A549 (cell line): ENCODE data around the gene PLXNB2. TPM values are rescaled to one million over a fixed set of nuclear protein-coding genes. Genes with fewer than 3 reads are reported as not detected.

ENCODE experiments used
- ATAC-seq, 2 experiments: fragments of 200-7000 bp in 1 of 2; fragments of >200 bp in 1 of 2; cut with Nextera tagmentation in 1 of 2; cut with Tn5 transposase in 1 of 2; 3 replicates each; pipeline versions ENCODE4 v1.8.0 to v1.9.1; 2018 to 2020; ENCODE audit warnings: mild to moderate bottlenecking in 1 of 2, moderate library complexity in 1 of 2
- CTCF ChIA-PET: fragments of 300-600 bp; sonication (Branson Sonifier 250); formaldehyde crosslinking; extraction: SDS; loops from one replicate; lab custom pipeline; 2021; ENCODE audit warnings: antibody characterized with exemption, inconsistent platforms; lab: Yijun Ruan, JAX
- POLR2A ChIA-PET: fragments of 350-600 bp; formaldehyde crosslinking; extraction: SDS; loops from one replicate; lab custom pipeline; 2021; ENCODE audit warnings: antibody characterized with exemption, inconsistent platforms; lab: Yijun Ruan, JAX
- DNase-seq, 2 experiments: peaks; one replicate each; pipeline versions ENCODE4 v3.0.0 to v3.0.0-alpha.2; 2011 to 2016; ENCODE audit warnings: low read depth in 1 of 2, low spot score in 1 of 2
- FAIRE-seq: peaks from 2 replicates; lab custom pipeline; 2011; peaks lifted over from hg19 to GRCh38; lab: Jason Lieb, UNC
- H3K27ac ChIP-seq, 2 experiments: fragments of >200 bp; sonication (Bioruptor Twin); formaldehyde crosslinking; 3 replicates each; pipeline ENCODE4 v1.5.1; 2016 to 2017
- H3K4me1 ChIP-seq: fragments of >200 bp; sonication (Bioruptor Twin); formaldehyde crosslinking; 3 replicates; pipeline ENCODE4 v1.6.1; 2016
- H3K4me2 ChIP-seq: fragments of >200 bp; sonication (Bioruptor Twin); formaldehyde crosslinking; 3 replicates; pipeline ENCODE4 v1.6.1; 2016
- H3K4me3 ChIP-seq: fragments of >200 bp; sonication (Bioruptor Twin); formaldehyde crosslinking; 3 replicates; pipeline ENCODE4 v1.5.1; 2016
- H3K9me3 ChIP-seq: fragments of >200 bp; sonication (Bioruptor Twin); formaldehyde crosslinking; 3 replicates; pipeline ENCODE4 v1.6.1; 2016
- ATOH8 ChIP-seq: fragments of 250-450 bp; sonication (Bioruptor Pico); IDR thresholded peaks from 2 replicates; pipeline ENCODE4 v1.5.0; 2020; ENCODE audit warnings: low read depth, mild to moderate bottlenecking, moderate library complexity
- BHLHE40 ChIP-seq: IDR thresholded peaks from 2 replicates; pipeline ENCODE4 v1.6.1; 2012; ENCODE audit warnings: low read depth, low read length, inconsistent platforms
- EHF ChIP-seq: fragments of 250-450 bp; sonication (Bioruptor Pico); IDR thresholded peaks from 2 replicates; pipeline ENCODE4 v1.5.0; 2020; ENCODE audit warnings: mild to moderate bottlenecking
- ESRRA ChIP-seq: fragments of 150-350 bp; IDR thresholded peaks from 2 replicates; pipeline ENCODE4 v1.6.1; 2014; ENCODE audit warnings: mild to moderate bottlenecking, low read length, borderline replicate concordance
- FOSB ChIP-seq: fragments of 250-450 bp; sonication (Bioruptor Pico); IDR thresholded peaks from 2 replicates; pipeline ENCODE4 v1.5.0; 2020; ENCODE audit warnings: mild to moderate bottlenecking, moderate library complexity
- FOXS1 ChIP-seq: fragments of 250-450 bp; sonication (Bioruptor Pico); IDR thresholded peaks from 2 replicates; pipeline ENCODE4 v1.5.0; 2020; ENCODE audit warnings: mild to moderate bottlenecking, moderate library complexity
- GATA3 ChIP-seq: IDR thresholded peaks from 2 replicates; pipeline ENCODE4 v1.6.1; 2012; ENCODE audit warnings: borderline replicate concordance
- HES2 ChIP-seq: fragments of >200 bp; sonication (Bioruptor Twin); formaldehyde crosslinking; IDR thresholded peaks from 2 replicates; pipeline ENCODE4 v1.6.1; 2016
- HOXB13 ChIP-seq: fragments of 250-450 bp; sonication (Bioruptor Pico); IDR thresholded peaks from 2 replicates; pipeline ENCODE4 v1.5.0; 2020; ENCODE audit warnings: low read depth, mild to moderate bottlenecking, moderate library complexity
- JUN ChIP-seq, 2 experiments: fragments of >200 bp; sonication (Bioruptor Twin); formaldehyde crosslinking; IDR thresholded peaks; 2 replicates in 1 of 2; 3 replicates in 1 of 2; pipeline ENCODE4 v1.6.1; 2016 to 2017
- KDM5A ChIP-seq: fragments of 200-600 bp; sonication (generic); IDR thresholded peaks from 2 replicates; pipeline ENCODE4 v1.6.1; 2016; ENCODE audit warnings: antibody characterized with exemption, mild to moderate bottlenecking
- MAX ChIP-seq: IDR thresholded peaks from 2 replicates; pipeline ENCODE4 v1.6.1; 2012
- MAZ ChIP-seq: fragments of 150-350 bp; IDR thresholded peaks from 2 replicates; pipeline ENCODE4 v1.6.1; 2014; ENCODE audit warnings: antibody characterized with exemption, low read depth, low read length, borderline replicate concordance
- NPAS2 ChIP-seq: fragments of 250-450 bp; sonication (Bioruptor Pico); IDR thresholded peaks from 2 replicates; pipeline ENCODE4 v1.8.0; 2022; ENCODE audit warnings: mild to moderate bottlenecking, moderate library complexity, borderline replicate concordance
- NR3C1 ChIP-seq: fragments of >200 bp; sonication (Bioruptor Twin); formaldehyde crosslinking; IDR thresholded peaks from 3 replicates; pipeline ENCODE4 v1.6.1; 2017
- RCOR1 ChIP-seq: fragments of 150-350 bp; IDR thresholded peaks from 2 replicates; pipeline ENCODE4 v1.6.1; 2014; ENCODE audit warnings: antibody characterized with exemption, low read length, low read depth
- RFX5 ChIP-seq: fragments of 450-650 bp; IDR thresholded peaks from 2 replicates; pipeline ENCODE4 v1.7.1; 2014; ENCODE audit warnings: antibody characterized with exemption, mild to moderate bottlenecking, moderate library complexity
- RNF2 ChIP-seq: fragments of 200-600 bp; sonication (generic); IDR thresholded peaks from 2 replicates; pipeline ENCODE4 v1.6.1; 2016; ENCODE audit warnings: low read depth, mild to moderate bottlenecking, antibody characterized with exemption, moderate library complexity, borderline replicate concordance
- SREBF2 ChIP-seq: fragments of 450-650 bp; IDR thresholded peaks from 2 replicates; pipeline ENCODE4 v1.6.1; 2014; ENCODE audit warnings: mild to moderate bottlenecking, moderate library complexity
- TP53 ChIP-seq: fragments of 250-450 bp; sonication (Bioruptor Pico); IDR thresholded peaks from 2 replicates; pipeline ENCODE4 v1.5.0; 2021; ENCODE audit warnings: mild to moderate bottlenecking, moderate library complexity
- ZC3H11A ChIP-seq: fragments of 450-650 bp; IDR thresholded peaks from 2 replicates; pipeline ENCODE4 v1.6.1; 2014; ENCODE audit warnings: antibody characterized with exemption, mild to moderate bottlenecking
- ZFP36 ChIP-seq: fragments of 450-650 bp; IDR thresholded peaks from 2 replicates; pipeline ENCODE4 v1.6.1; 2014; ENCODE audit warnings: borderline replicate concordance; ENCODE audit not compliant: partially characterized antibody
- WGBS: methylation state at CpG from one replicate; pipeline ENCODE4 v1.1.6; 2017; ENCODE audit errors: missing lambda C conversion rate; 5-methylcytosine and 5-hydroxymethylcytosine counted together
- polyA plus RNA-seq, 4 experiments: library from polyadenylated mRNA; depleted of rRNA in 3 of 4; stranded (reverse); fragments of >200 nt; fragmentation: RNase III in 1 of 4; extraction: RNeasy Plus Mini Kit Qiagen cat#74134 plus additional on column Dnase treatment in 1 of 4; gene quantifications; 2 replicates in 3 of 4; 3 replicates in 1 of 4; pipeline ENCODE4 v1.2.3, GENCODE V29; 2011 to 2017
- TF ChIP-seq, protein P1 (sequence below): fragments of >200 bp; sonication (Bioruptor Twin); formaldehyde crosslinking; IDR thresholded peaks from 3 replicates; pipeline ENCODE4 v1.6.1; 2016
- TF ChIP-seq, protein P2 (sequence below): IDR thresholded peaks from 2 replicates; pipeline ENCODE4 v1.6.1; 2012; ENCODE audit warnings: low read depth, borderline replicate concordance
- TF ChIP-seq, protein P3 (sequence below): fragments of 450-650 bp; IDR thresholded peaks from 2 replicates; pipeline ENCODE4 v1.6.1; 2014; ENCODE audit warnings: antibody characterized with exemption

The PLXNB2 gene
- polyA plus RNA-seq, 2 of the 4 experiments (the other 2 are of a cell fraction) = 24.6 to 64.4 TPM

GRCh38 chr22:50242406-50242949 lies 65.0 kb downstream of the PLXNB2 start:
- Histone ChIP-seq H3K9me3 (no peaks in the 10 kb centered on the region), H3K4me3 (no peak overlapping the region), H3K27ac (no peak overlapping the region), H3K4me1 (peaks cover 21% of the 10 kb centered on the region; the same call in 2 of the 3 replicates), H3K4me2 (peak overlapping the region; percentile 98)
- no peak for FAIRE-seq
- TF ChIP-seq TP53 (CRISPR knock-in tag) (no peak), RCOR1 (no peak), HES2 (no peak), MAX (no peak), RFX5 (no peak), EHF (CRISPR knock-in tag) (no peak), ZC3H11A (no peak), SREBF2 (no peak), FOXS1 (no peak), ATOH8 (CRISPR knock-in tag) (no peak), HOXB13 (CRISPR knock-in tag) (no peak), ZFP36 (no peak), RNF2 (no peak), NPAS2 (CRISPR knock-in tag) (no peak), KDM5A (no peak), FOSB (no peak), BHLHE40 (no peak)
- TF ChIP-seq, protein P1, sequence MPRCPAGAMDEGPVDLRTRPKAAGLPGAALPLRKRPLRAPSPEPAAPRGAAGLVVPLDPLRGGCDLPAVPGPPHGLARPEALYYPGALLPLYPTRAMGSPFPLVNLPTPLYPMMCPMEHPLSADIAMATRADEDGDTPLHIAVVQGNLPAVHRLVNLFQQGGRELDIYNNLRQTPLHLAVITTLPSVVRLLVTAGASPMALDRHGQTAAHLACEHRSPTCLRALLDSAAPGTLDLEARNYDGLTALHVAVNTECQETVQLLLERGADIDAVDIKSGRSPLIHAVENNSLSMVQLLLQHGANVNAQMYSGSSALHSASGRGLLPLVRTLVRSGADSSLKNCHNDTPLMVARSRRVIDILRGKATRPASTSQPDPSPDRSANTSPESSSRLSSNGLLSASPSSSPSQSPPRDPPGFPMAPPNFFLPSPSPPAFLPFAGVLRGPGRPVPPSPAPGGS = no peak
- TF ChIP-seq, protein P2, sequence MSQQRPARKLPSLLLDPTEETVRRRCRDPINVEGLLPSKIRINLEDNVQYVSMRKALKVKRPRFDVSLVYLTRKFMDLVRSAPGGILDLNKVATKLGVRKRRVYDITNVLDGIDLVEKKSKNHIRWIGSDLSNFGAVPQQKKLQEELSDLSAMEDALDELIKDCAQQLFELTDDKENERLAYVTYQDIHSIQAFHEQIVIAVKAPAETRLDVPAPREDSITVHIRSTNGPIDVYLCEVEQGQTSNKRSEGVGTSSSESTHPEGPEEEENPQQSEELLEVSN = no peak
- DNase-seq = no peak
- ChIA-PET CTCF (interaction anchor here (0.6 to 2.9 kb wide), 11 partner anchors 9 to 285 kb away, joined by 3 to 19 read pairs (median 4); partner anchors contain the start of gene DENND6B), POLR2A (no interaction called here)
- ATAC-seq = no peak
- WGBS = 82% methylated on average over 13 of the region's 14 CpGs

DNA sequence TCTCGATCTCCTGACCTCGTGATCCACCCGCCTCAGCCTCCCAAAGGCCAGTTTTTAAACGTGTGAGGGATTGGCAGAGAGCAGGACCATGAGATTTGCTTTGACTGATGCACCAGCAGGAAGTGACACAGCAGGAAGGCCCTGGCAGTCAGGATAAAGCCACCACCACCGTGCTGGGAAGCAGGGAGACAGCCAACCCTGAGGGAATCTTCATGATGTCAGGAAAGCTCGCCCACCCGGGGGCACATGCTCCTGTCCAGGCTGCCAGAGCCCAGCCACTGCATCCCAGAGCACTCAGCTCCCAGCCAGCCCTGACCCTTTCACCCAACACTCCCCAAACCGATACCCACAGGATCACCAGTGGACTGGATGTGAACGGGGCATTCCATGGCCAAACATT lies 68.7 kb downstream of the PLXNB2 start:
- ATAC-seq (no peak), FAIRE-seq (no peak)
- CTCF ChIA-PET = interaction anchor here (2.4 to 3.2 kb wide), 2 partner anchors 11 to 91 kb away, joined by 10 to 29 read pairs; no protein-coding TSS in a partner anchor

More for the DNA sequence above, 68.7 kb downstream of the PLXNB2 start:
- TF ChIP-seq ZC3H11A (no peak), KDM5A (no peak), NPAS2 (CRISPR knock-in tag) (no peak), FOXS1 (no peak), ESRRA (no peak), MAZ (no peak), JUN (IDR thresholded peaks at IDR 0.05) (no peak), SREBF2 (no peak), GATA3 (no peak), NR3C1 (no peak), RCOR1 (no peak), EHF (CRISPR knock-in tag) (no peak), MAX (no peak)
- TF ChIP-seq, protein P1 = no peak
- TF ChIP-seq, protein P3, sequence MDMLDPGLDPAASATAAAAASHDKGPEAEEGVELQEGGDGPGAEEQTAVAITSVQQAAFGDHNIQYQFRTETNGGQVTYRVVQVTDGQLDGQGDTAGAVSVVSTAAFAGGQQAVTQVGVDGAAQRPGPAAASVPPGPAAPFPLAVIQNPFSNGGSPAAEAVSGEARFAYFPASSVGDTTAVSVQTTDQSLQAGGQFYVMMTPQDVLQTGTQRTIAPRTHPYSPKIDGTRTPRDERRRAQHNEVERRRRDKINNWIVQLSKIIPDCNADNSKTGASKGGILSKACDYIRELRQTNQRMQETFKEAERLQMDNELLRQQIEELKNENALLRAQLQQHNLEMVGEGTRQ = no peak
- H3K4me2 ChIP-seq = no peak overlapping the region
- H3K9me3 ChIP-seq = no peaks in the 10 kb centered on the region
- H3K4me1 ChIP-seq = peaks cover 14% of the 10 kb centered on the region; the same call in 2 of the 3 replicates
- no peak overlapping the region for H3K4me3 ChIP-seq
- WGBS = 86% methylated on average over 8 of the region's 9 CpGs
- DNase-seq = no peak
- H3K27ac ChIP-seq = no peak overlapping the region
- POLR2A ChIA-PET = no interaction called here
